ENCODE results near the gene IGFBP5. TPM values are rescaled to one million over a fixed set of nuclear protein-coding genes. Genes with fewer than 3 reads are reported as not detected.

IGFBP5 gene
- under 1 TPM; 0.08 to 0.14 TPM for total RNA-seq

- Mint-ChIP-seq H3K36me3 (no peaks in the 10 kb centered on the region), H3K27ac (no peak within 1 kb of the TSS), H3K9me3 (no peaks in the 10 kb centered on the region), H3K4me3 (peak within 1 kb of the TSS; percentile 88), H3K4me1 (peaks cover 27% of the 10 kb centered on the region), H3K27me3 (peaks cover 23% of the 10 kb centered on the region)
- DNase-seq (no peak), ATAC-seq (ENCODE audit: low read depth) (no peak)
- POLR2A ChIA-PET, result no interaction called here
These were observed at the start of gene IGFBP5 for GRCh38 chr2:216695401-216695821. Gene IGFBP5 (minus strand): TSS chr2:216695549. CDS start chr2:216694775, 774 bp downstream.

- ATAC-seq (ENCODE audit: low read depth) (no peak), DNase-seq (no peak)
- H3K9me3 Mint-ChIP-seq, result no peaks in the 10 kb centered on the region
- POLR2A ChIA-PET, result no interaction called here
- no peak overlapping the region for H3K4me3 Mint-ChIP-seq
- H3K36me3 Mint-ChIP-seq, result no peaks in the 10 kb centered on the region
- peaks cover 18% of the 10 kb centered on the region for H3K27me3 Mint-ChIP-seq
- H3K4me1 Mint-ChIP-seq, result no peaks in the 10 kb centered on the region
- H3K27ac Mint-ChIP-seq, result no peak overlapping the region
These were observed 48.4 kb upstream of the IGFBP5 start for GRCh38 chr2:216743781-216744180.

GRCh38 chr2:216742411-216742810 is 47.1 kb upstream of the IGFBP5 start:
- ATAC-seq (ENCODE audit: low read depth), result no peak
- Mint-ChIP-seq H3K36me3 (no peaks in the 10 kb centered on the region), H3K9me3 (no peaks in the 10 kb centered on the region), H3K27me3 (peaks cover 13% of the 10 kb centered on the region), H3K4me3 (no peak overlapping the region), H3K4me1 (no peaks in the 10 kb centered on the region), H3K27ac (no peak overlapping the region)
- no peak for DNase-seq
- POLR2A ChIA-PET, result no interaction called here

- no peak overlapping the region for H3K27ac Mint-ChIP-seq
- H3K27me3 Mint-ChIP-seq, result peaks cover 19% of the 10 kb centered on the region
- no peaks in the 10 kb centered on the region for H3K9me3 Mint-ChIP-seq
- H3K4me3 Mint-ChIP-seq, result no peak overlapping the region
- DNase-seq (no peak), ATAC-seq (ENCODE audit: low read depth) (no peak)
- no peaks in the 10 kb centered on the region for H3K4me1 Mint-ChIP-seq
- POLR2A ChIA-PET, result no interaction called here
- H3K36me3 Mint-ChIP-seq, result no peaks in the 10 kb centered on the region
These were observed 45.9 kb upstream of the IGFBP5 start for GRCh38 chr2:216741223-216741593.

GRCh38 chr2:216740557-216741222 is 45.3 kb upstream of the IGFBP5 start:
- Mint-ChIP-seq H3K36me3 (no peaks in the 10 kb centered on the region), H3K27ac (no peak overlapping the region), H3K27me3 (peaks cover 19% of the 10 kb centered on the region), H3K4me1 (no peaks in the 10 kb centered on the region), H3K4me3 (no peak overlapping the region), H3K9me3 (no peaks in the 10 kb centered on the region)
- no peak for DNase-seq
- POLR2A ChIA-PET, result no interaction called here
- ATAC-seq (ENCODE audit: low read depth), result no peak

- Mint-ChIP-seq H3K4me3 (no peak overlapping the region), H3K9me3 (no peaks in the 10 kb centered on the region), H3K27me3 (peaks cover 15% of the 10 kb centered on the region), H3K36me3 (no peaks in the 10 kb centered on the region), H3K27ac (no peak overlapping the region), H3K4me1 (no peaks in the 10 kb centered on the region)
- POLR2A ChIA-PET, result no interaction called here
- ATAC-seq (ENCODE audit: low read depth) (no peak), DNase-seq (no peak)
These were observed 43.7 kb upstream of the IGFBP5 start for GRCh38 chr2:216739035-216739434.

GRCh38 chr2:216737676-216738075 is 42.3 kb upstream of the IGFBP5 start:
- Mint-ChIP-seq H3K27ac (no peak overlapping the region), H3K27me3 (peaks cover 13% of the 10 kb centered on the region), H3K4me1 (no peaks in the 10 kb centered on the region), H3K36me3 (no peaks in the 10 kb centered on the region), H3K4me3 (no peak overlapping the region), H3K9me3 (no peaks in the 10 kb centered on the region)
- DNase-seq (no peak), ATAC-seq (ENCODE audit: low read depth) (no peak)
- POLR2A ChIA-PET, result no interaction called here

- Mint-ChIP-seq H3K27me3 (peaks cover 13% of the 10 kb centered on the region), H3K4me1 (no peaks in the 10 kb centered on the region), H3K4me3 (no peak overlapping the region), H3K36me3 (no peaks in the 10 kb centered on the region), H3K9me3 (no peaks in the 10 kb centered on the region), H3K27ac (no peak overlapping the region)
- POLR2A ChIA-PET, result no interaction called here
- DNase-seq (no peak), ATAC-seq (ENCODE audit: low read depth) (no peak)
These were observed 41.0 kb upstream of the IGFBP5 start for GRCh38 chr2:216736326-216736725.

GRCh38 chr2:216735668-216736067 is 40.3 kb upstream of the IGFBP5 start:
- no peak for DNase-seq
- no peak for ATAC-seq (ENCODE audit: low read depth)
- POLR2A ChIA-PET, result no interaction called here
- Mint-ChIP-seq H3K4me1 (no peaks in the 10 kb centered on the region), H3K4me3 (no peak overlapping the region), H3K36me3 (no peaks in the 10 kb centered on the region), H3K27ac (no peak overlapping the region), H3K9me3 (no peaks in the 10 kb centered on the region), H3K27me3 (peaks cover 13% of the 10 kb centered on the region)

GRCh38 chr2:216735086-216735485 is 39.7 kb upstream of the IGFBP5 start:
- Mint-ChIP-seq H3K4me1 (no peaks in the 10 kb centered on the region), H3K27me3 (peaks cover 13% of the 10 kb centered on the region), H3K9me3 (no peaks in the 10 kb centered on the region), H3K27ac (no peak overlapping the region), H3K4me3 (no peak overlapping the region), H3K36me3 (no peaks in the 10 kb centered on the region)
- ATAC-seq (ENCODE audit: low read depth) (no peak), DNase-seq (no peak)
- POLR2A ChIA-PET, result no interaction called here

GRCh38 chr2:216733046-216733445 is 37.7 kb upstream of the IGFBP5 start:
- Mint-ChIP-seq H3K9me3 (no peaks in the 10 kb centered on the region), H3K27ac (no peak overlapping the region), H3K4me3 (no peak overlapping the region), H3K36me3 (no peaks in the 10 kb centered on the region), H3K4me1 (no peaks in the 10 kb centered on the region), H3K27me3 (peaks cover 16% of the 10 kb centered on the region)
- POLR2A ChIA-PET, result no interaction called here
- DNase-seq, result no peak
- ATAC-seq (ENCODE audit: low read depth), result no peak

GRCh38 chr2:216732334-216732733 is 37.0 kb upstream of the IGFBP5 start:
- H3K27me3 Mint-ChIP-seq, result peaks cover 16% of the 10 kb centered on the region
- POLR2A ChIA-PET, result no interaction called here
- no peak overlapping the region for H3K4me3 Mint-ChIP-seq
- no peaks in the 10 kb centered on the region for H3K9me3 Mint-ChIP-seq
- H3K27ac Mint-ChIP-seq, result no peak overlapping the region
- H3K36me3 Mint-ChIP-seq, result no peaks in the 10 kb centered on the region
- ATAC-seq (ENCODE audit: low read depth) (no peak), DNase-seq (no peak)
- no peaks in the 10 kb centered on the region for H3K4me1 Mint-ChIP-seq

- Mint-ChIP-seq H3K4me3 (no peak overlapping the region), H3K4me1 (no peaks in the 10 kb centered on the region), H3K36me3 (no peaks in the 10 kb centered on the region), H3K9me3 (no peaks in the 10 kb centered on the region), H3K27me3 (peaks cover 11% of the 10 kb centered on the region), H3K27ac (no peak overlapping the region)
- ATAC-seq (ENCODE audit: low read depth) (no peak), DNase-seq (no peak)
- POLR2A ChIA-PET, result no interaction called here
These were observed 36.1 kb upstream of the IGFBP5 start for GRCh38 chr2:216731465-216731864.

- no peak overlapping the region for H3K4me3 Mint-ChIP-seq
- no peak overlapping the region for H3K27ac Mint-ChIP-seq
- H3K27me3 Mint-ChIP-seq, result peaks cover 11% of the 10 kb centered on the region
- H3K9me3 Mint-ChIP-seq, result no peaks in the 10 kb centered on the region
- no peaks in the 10 kb centered on the region for H3K4me1 Mint-ChIP-seq
- POLR2A ChIA-PET, result no interaction called here
- no peak for DNase-seq
- no peaks in the 10 kb centered on the region for H3K36me3 Mint-ChIP-seq
- ATAC-seq (ENCODE audit: low read depth), result no peak
These were observed 35.5 kb upstream of the IGFBP5 start for GRCh38 chr2:216730871-216731270.
